HL-60 (cell line): ENCODE measurements around the gene STK40.

ENCODE experiments used
- DNase-seq, 2 experiments: peaks; one replicate each; pipeline ENCODE4 v3.0.0-alpha.2; 2010 to 2020; ENCODE audit warnings: low read depth in 1 of 2, low spot score in 1 of 2
- H3K27ac ChIP-seq: fragments of 250-450 bp; sonication (Bioruptor Pico); replicated peaks from 2 replicates; pipeline ENCODE4 v1.5.1; 2020; ENCODE audit warnings: mild to moderate bottlenecking, moderate library complexity
- H3K27me3 ChIP-seq: fragments of 250-450 bp; sonication (Bioruptor Pico); 2 replicates; pipeline ENCODE4 v1.5.1; 2021; ENCODE audit warnings: mild to moderate bottlenecking, moderate library complexity; ENCODE audit not compliant: insufficient read depth, poor library complexity, severe bottlenecking
- H3K4me3 ChIP-seq: replicated peaks from 2 replicates; pipeline ENCODE4 v1.5.1; 2011; ENCODE audit warnings: mild to moderate bottlenecking, control low read depth, low read length; ENCODE audit not compliant: insufficient read depth
- CTCF ChIP-seq: IDR thresholded peaks from one replicate; pipeline ENCODE4 v1.5.1; 2011; ENCODE audit warnings: low read length, control low read depth, inconsistent platforms; ENCODE audit not compliant: insufficient read depth
- GABPA ChIP-seq: IDR thresholded peaks from 2 replicates; pipeline ENCODE4 v1.6.1; 2012; ENCODE audit warnings: low read depth
- POLR2AphosphoS5 ChIP-seq: IDR thresholded peaks from 2 replicates; pipeline ENCODE4 v1.6.1; 2012; ENCODE audit warnings: low read depth
- REST ChIP-seq: IDR thresholded peaks from 2 replicates; pipeline ENCODE4 v1.6.1; 2012; ENCODE audit warnings: low read depth; ENCODE audit not compliant: insufficient replicate concordance
- SPI1 ChIP-seq: IDR thresholded peaks from 2 replicates; pipeline ENCODE4 v1.6.1; 2012; ENCODE audit warnings: low read depth, mild to moderate bottlenecking, borderline replicate concordance

Gene STK40

GRCh38 chr1:36351227-36351977 is 34.3 kb downstream of the STK40 start:
- H3K27me3 ChIP-seq, result no peaks in the 10 kb centered on the region
- H3K4me3 ChIP-seq, result no peak overlapping the region
- no peak for DNase-seq
- H3K27ac ChIP-seq, result no peak overlapping the region
- no peak for TF ChIP-seq POLR2AphosphoS5
- no peak for TF ChIP-seq REST
- no peak for TF ChIP-seq GABPA
- TF ChIP-seq SPI1, result no peak
- no peak for TF ChIP-seq CTCF

GRCh38 chr1:36350659-36351226 is 35.0 kb downstream of the STK40 start:
- no peaks in the 10 kb centered on the region for H3K27me3 ChIP-seq
- H3K4me3 ChIP-seq, result no peak overlapping the region
- no peak overlapping the region for H3K27ac ChIP-seq
- DNase-seq, result peak in 1 of 2 experiments; percentile 37
- no peak for TF ChIP-seq SPI1
- TF ChIP-seq POLR2AphosphoS5, result no peak
- TF ChIP-seq GABPA, result no peak
- TF ChIP-seq REST, result no peak
- no peak for TF ChIP-seq CTCF

- H3K4me3 ChIP-seq, result no peak overlapping the region
- no peaks in the 10 kb centered on the region for H3K27me3 ChIP-seq
- H3K27ac ChIP-seq, result no peak overlapping the region
- DNase-seq, result no peak
- no peak for TF ChIP-seq CTCF
- no peak for TF ChIP-seq SPI1
- no peak for TF ChIP-seq POLR2AphosphoS5
- no peak for TF ChIP-seq GABPA
- no peak for TF ChIP-seq REST
These were observed 35.9 kb downstream of the STK40 start for GRCh38 chr1:36349839-36350238.
